ENCODE measurements around the gene VPS26A.

DNA sequence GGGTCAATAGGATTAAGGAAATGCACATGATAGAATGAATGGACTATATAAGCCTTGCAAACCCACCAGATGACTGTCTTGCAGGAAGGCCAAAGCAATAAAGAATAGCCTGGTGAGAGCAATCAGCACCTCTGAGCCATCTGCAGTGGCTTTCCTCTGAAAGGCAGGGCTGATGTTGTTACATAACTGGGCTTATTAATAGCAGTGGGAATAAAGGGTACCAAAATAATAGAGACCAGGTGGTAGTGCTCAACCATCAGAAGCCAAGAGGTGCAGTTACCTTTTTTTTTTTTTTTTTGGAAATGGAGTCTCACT lies 16.8 kb upstream of the VPS26A start:
- TF ChIP-seq EP300 (IDR thresholded peaks at IDR 0.05) (no peak), POLR2A (IDR thresholded peaks at IDR 0.05) (no peak), POLR2AphosphoS5 (IDR thresholded peaks at IDR 0.05) (no peak)
- TF ChIP-seq, protein P1, sequence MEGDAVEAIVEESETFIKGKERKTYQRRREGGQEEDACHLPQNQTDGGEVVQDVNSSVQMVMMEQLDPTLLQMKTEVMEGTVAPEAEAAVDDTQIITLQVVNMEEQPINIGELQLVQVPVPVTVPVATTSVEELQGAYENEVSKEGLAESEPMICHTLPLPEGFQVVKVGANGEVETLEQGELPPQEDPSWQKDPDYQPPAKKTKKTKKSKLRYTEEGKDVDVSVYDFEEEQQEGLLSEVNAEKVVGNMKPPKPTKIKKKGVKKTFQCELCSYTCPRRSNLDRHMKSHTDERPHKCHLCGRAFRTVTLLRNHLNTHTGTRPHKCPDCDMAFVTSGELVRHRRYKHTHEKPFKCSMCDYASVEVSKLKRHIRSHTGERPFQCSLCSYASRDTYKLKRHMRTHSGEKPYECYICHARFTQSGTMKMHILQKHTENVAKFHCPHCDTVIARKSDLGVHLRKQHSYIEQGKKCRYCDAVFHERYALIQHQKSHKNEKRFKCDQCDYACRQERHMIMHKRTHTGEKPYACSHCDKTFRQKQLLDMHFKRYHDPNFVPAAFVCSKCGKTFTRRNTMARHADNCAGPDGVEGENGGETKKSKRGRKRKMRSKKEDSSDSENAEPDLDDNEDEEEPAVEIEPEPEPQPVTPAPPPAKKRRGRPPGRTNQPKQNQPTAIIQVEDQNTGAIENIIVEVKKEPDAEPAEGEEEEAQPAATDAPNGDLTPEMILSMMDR (IDR thresholded peaks at IDR 0.05): no peak
